ENCODE data around the gene POLR3H. TPM values are rescaled to one million over a fixed set of nuclear protein-coding genes. Genes with fewer than 3 reads are reported as not detected.

POLR3H gene
- total and polyA plus RNA-seq, 10 of the 15 experiments (the other 5 are each of a cell fraction or from before 2014, with no cell fraction given) = 3.5 to 62.7 (median 24.6) TPM

- ChIA-PET CTCF (no interaction called here), RAD21 (ENCODE audit: unreplicated experiment) (interaction anchor here (0.6 to 1.0 kb wide), 2 partner anchors 30 to 122 kb away, joined by 3 read pairs; no protein-coding TSS in a partner anchor), POLR2A (interaction anchor here (0.6 to 1.2 kb wide), 4 partner anchors 93 to 537 kb away, joined by 3 to 9 read pairs (median 4); no protein-coding TSS in a partner anchor), SMC1A (ENCODE audit: uncharacterized antibody, unreplicated experiment) (interaction anchor here (0.9 to 1.7 kb wide), 4 partner anchors 7 to 14 kb away, joined by 3 to 7 read pairs (median 3); no protein-coding TSS in a partner anchor)
- H3K4me1 ChIP-seq (ENCODE audit: control insufficient read depth, insufficient read depth, low read length) = peaks cover 8% of the 10 kb centered on the region
- no peaks in the 10 kb centered on the region for H3K9me3 ChIP-seq (replicated peaks; ENCODE audit: control insufficient read depth, insufficient read depth, low read length)
- no peak overlapping the region for H3K4me3 ChIP-seq
- ATAC-seq (no peak), FAIRE-seq (no peak), DNase-seq (ENCODE audit: low read depth, low spot score) (no peak)
- no peak for TF ChIP-seq RAD51 (IDR thresholded peaks at IDR 0.05)
- TF ChIP-seq RB1 (IDR thresholded peaks at IDR 0.05; ENCODE audit: borderline replicate concordance) = no peak
- no peak for TF ChIP-seq EGR1 (IDR thresholded peaks at IDR 0.05; ENCODE audit: borderline replicate concordance in 1 of 2, low read depth in 2 of 2, low read length in 2 of 2)
- TF ChIP-seq NFIC (IDR thresholded peaks at IDR 0.05; ENCODE audit: low read depth, low read length) = no peak
- TF ChIP-seq NKRF (conservative IDR thresholded peaks at IDR 0.05) = no peak
- no peak for TF ChIP-seq TARDBP (IDR thresholded peaks at IDR 0.05; ENCODE audit: borderline replicate concordance)
- peaks cover 3% of the 10 kb centered on the region for H4K20me1 ChIP-seq (ENCODE audit: control insufficient read depth, insufficient read depth)
- peaks cover 2 to 6% of the 10 kb centered on the region in 2 experiments; a peak in 3 of 4 replicates for H3K36me3 ChIP-seq (ENCODE audit: control insufficient read depth in 2 of 2, insufficient read depth in 2 of 2, low read length in 1 of 2)
- H3K27me3 ChIP-seq (replicated peaks in 1 of 2; ENCODE audit: control insufficient read depth in 2 of 2, insufficient read depth in 2 of 2, low read length in 1 of 2) = no peaks in the 10 kb centered on the region
- H2AFZ ChIP-seq (ENCODE audit: control insufficient read depth, low read depth, low read length) = no peak overlapping the region
- no peak overlapping the region for H3K4me2 ChIP-seq (ENCODE audit: control insufficient read depth, insufficient read depth)
- WGBS (ENCODE audit: insufficient coverage, insufficient replicate concordance, low lambda C conversion rate, missing lambda C conversion rate) = 86% methylated on average over 8 of the region's 8 CpGs
- H3K79me2 ChIP-seq (ENCODE audit: control insufficient read depth, insufficient read depth, low read length) = peaks cover 66% of the 10 kb centered on the region
- in situ Hi-C loops (cut with MboI) = no loop called here
- BruUV-seq (replicated peaks) = no TSS peak
- H3K9ac ChIP-seq (ENCODE audit: control insufficient read depth, insufficient read depth, low read length) = no peak overlapping the region
- intact Hi-C loops (cut with micrococcal nuclease; ENCODE audit: unreplicated experiment) = no loop called here
- no peak overlapping the region; the same call in none of the 2 replicates for H3K27ac ChIP-seq (ENCODE audit: control insufficient read depth, insufficient read depth)
Measured at GRCh38 chr22:41487037-41487935, 57.0 kb downstream of the POLR3H start.

Measured in GM12878 (cell line).